OCI-LY3 (cell line): Measurements from ENCODE around the gene HMCN1.

Experiments used
- H2AFZ ChIP-seq: fragments of 200-600, 300-600 bp; shearing (Covaris generic); 2 replicates; pipeline ENCODE4 v1.6.0; 2014; ENCODE audit warnings: antibody characterized with exemption, low read depth, low read length
- H3K27ac ChIP-seq: fragments of 200-600, 300-600 bp; sonication (generic); 2 replicates; pipeline ENCODE4 v1.5.1; 2014; ENCODE audit warnings: mild to moderate bottlenecking, low read length, moderate library complexity, mixed read lengths
- H3K27me3 ChIP-seq: fragments of 200-600, 300-600 bp; sonication (generic); 2 replicates; pipeline ENCODE4 v1.6.1; 2014; ENCODE audit warnings: low read depth, low read length, mixed read lengths
- H3K36me3 ChIP-seq: fragments of 200-600, 300-600 bp; sonication (generic); replicated peaks from 2 replicates; pipeline ENCODE3; 2014; ENCODE audit warnings: low read depth, low read length, mixed read lengths
- H3K4me1 ChIP-seq: fragments of 300-600, 200-600 bp; sonication (generic); 2 replicates; pipeline ENCODE4 v1.6.1; 2014; ENCODE audit warnings: low read length, mixed read lengths
- H3K4me2 ChIP-seq: fragments of 200-600, 300-600 bp; sonication (generic); 2 replicates; pipeline ENCODE4 v1.6.1; 2014; ENCODE audit warnings: low read length, mixed read lengths
- H3K4me3 ChIP-seq: fragments of 300-600, 200-600 bp; sonication (generic); 2 replicates; pipeline ENCODE4 v1.5.1; 2014; ENCODE audit warnings: antibody characterized with exemption, mild to moderate bottlenecking, low read length, moderate library complexity
- H3K79me2 ChIP-seq: fragments of 300-600, 200-600 bp; shearing (Covaris generic); 2 replicates; pipeline ENCODE4 v1.6.1; 2014; ENCODE audit warnings: mild to moderate bottlenecking, low read length, mixed read lengths
- H3K9ac ChIP-seq: fragments of 300-600, 200-600 bp; shearing (Covaris generic); 2 replicates; pipeline ENCODE4 v1.6.0; 2014; ENCODE audit warnings: mild to moderate bottlenecking, low read length, moderate library complexity
- H3K9me3 ChIP-seq: fragments of 200-600, 300-600 bp; shearing (Covaris generic); 2 replicates; pipeline ENCODE4 v1.6.1; 2014; ENCODE audit warnings: low read length, mixed read lengths; ENCODE audit not compliant: insufficient read depth
- H4K20me1 ChIP-seq: fragments of 200-600, 300-600 bp; sonication (generic); 2 replicates; pipeline ENCODE4 v1.6.1; 2016; ENCODE audit warnings: low read length, mixed read lengths; ENCODE audit not compliant: insufficient read depth
- CTCF ChIP-seq: fragments of 200-600, 300-600 bp; sonication (generic); IDR thresholded peaks from 2 replicates; pipeline ENCODE4 v1.5.1; 2014; ENCODE audit warnings: antibody characterized with exemption, low read length, low read depth
- EZH2phosphoT487 ChIP-seq: fragments of 200-600 bp; shearing (Covaris generic); IDR thresholded peaks from 2 replicates; pipeline ENCODE4 v1.6.1; 2018; ENCODE audit warnings: antibody characterized with exemption, mixed run types, low read depth

HMCN1 gene

GRCh38 chr1:185701650-185702049, 32.5 kb upstream of the HMCN1 start:
- TF ChIP-seq CTCF = no peak
- TF ChIP-seq EZH2phosphoT487 = no peak
- H4K20me1 ChIP-seq = no peaks in the 10 kb centered on the region
- H3K4me1 ChIP-seq = peaks cover 12% of the 10 kb centered on the region
- H3K9me3 ChIP-seq = no peaks in the 10 kb centered on the region
- H3K36me3 ChIP-seq = no peaks in the 10 kb centered on the region
- no peak overlapping the region for H3K9ac ChIP-seq
- no peaks in the 10 kb centered on the region for H3K27me3 ChIP-seq
- no peak overlapping the region for H3K4me2 ChIP-seq
- no peak overlapping the region for H2AFZ ChIP-seq
- no peak overlapping the region for H3K27ac ChIP-seq
- H3K4me3 ChIP-seq = no peak overlapping the region
- no peaks in the 10 kb centered on the region for H3K79me2 ChIP-seq

DNA sequence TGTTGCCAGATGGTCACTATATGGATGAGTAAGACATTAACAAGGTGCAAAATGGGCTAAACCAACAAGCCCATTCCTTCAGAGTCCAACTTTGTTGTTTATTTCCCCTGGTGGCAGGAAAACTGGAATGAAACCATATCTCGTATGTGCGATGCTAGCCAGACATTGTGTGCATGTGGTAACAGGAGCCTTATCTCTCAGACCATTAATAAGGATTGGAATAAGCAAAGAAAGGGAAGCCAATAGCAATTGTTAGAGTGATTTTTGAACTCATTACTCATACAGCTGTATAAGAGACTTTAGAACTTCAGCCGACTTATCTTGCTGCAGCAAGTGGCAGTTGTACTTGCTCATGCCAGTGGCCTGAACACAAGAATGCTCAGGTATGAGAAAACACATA, 30.0 kb upstream of the HMCN1 start:
- Histone ChIP-seq H3K27ac (no peak overlapping the region), H3K4me2 (no peak overlapping the region), H3K27me3 (no peaks in the 10 kb centered on the region), H3K9me3 (no peaks in the 10 kb centered on the region), H3K36me3 (no peaks in the 10 kb centered on the region), H3K79me2 (no peaks in the 10 kb centered on the region), H3K9ac (no peak overlapping the region), H3K4me1 (peaks cover 12% of the 10 kb centered on the region), H2AFZ (no peak overlapping the region), H3K4me3 (no peak overlapping the region), H4K20me1 (no peaks in the 10 kb centered on the region)
- TF ChIP-seq EZH2phosphoT487 (no peak), CTCF (no peak)

GRCh38 chr1:185716095-185716494, 18.1 kb upstream of the HMCN1 start:
- no peaks in the 10 kb centered on the region for H3K79me2 ChIP-seq
- peaks cover 36% of the 10 kb centered on the region for H3K27me3 ChIP-seq
- H3K4me3 ChIP-seq = no peak overlapping the region
- H2AFZ ChIP-seq = no peak overlapping the region
- TF ChIP-seq EZH2phosphoT487 = no peak
- no peak for TF ChIP-seq CTCF
- no peaks in the 10 kb centered on the region for H3K9me3 ChIP-seq
- H3K9ac ChIP-seq = no peak overlapping the region
- H4K20me1 ChIP-seq = no peaks in the 10 kb centered on the region
- H3K36me3 ChIP-seq = no peaks in the 10 kb centered on the region
- H3K4me1 ChIP-seq = no peaks in the 10 kb centered on the region
- H3K27ac ChIP-seq = no peak overlapping the region
- H3K4me2 ChIP-seq = no peak overlapping the region

DNA sequence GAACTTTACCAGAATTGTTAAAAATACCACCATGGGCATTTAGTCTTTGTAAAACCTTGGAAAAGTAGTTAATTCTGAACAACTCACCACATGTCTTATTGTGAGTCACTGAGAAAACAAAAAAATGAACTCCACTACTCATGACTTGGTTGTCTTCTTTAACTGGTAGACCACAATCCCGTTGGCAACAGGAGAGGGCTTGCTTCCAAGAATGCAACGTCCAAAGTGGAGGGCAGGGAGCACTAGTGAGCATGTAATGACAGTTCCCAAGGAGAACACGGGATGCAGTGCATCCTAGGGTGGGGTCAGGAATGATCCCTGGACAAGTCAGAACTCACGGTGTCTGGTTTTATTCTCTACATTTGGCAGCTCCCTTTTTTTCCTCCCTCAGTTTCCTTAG, 15.2 kb upstream of the HMCN1 start:
- H3K9ac ChIP-seq = no peak overlapping the region
- no peaks in the 10 kb centered on the region for H4K20me1 ChIP-seq
- H2AFZ ChIP-seq = no peak overlapping the region
- H3K4me2 ChIP-seq = no peak overlapping the region
- H3K79me2 ChIP-seq = no peaks in the 10 kb centered on the region
- H3K36me3 ChIP-seq = no peaks in the 10 kb centered on the region
- H3K4me3 ChIP-seq = no peak overlapping the region
- peaks cover 36% of the 10 kb centered on the region for H3K27me3 ChIP-seq
- no peak for TF ChIP-seq CTCF
- no peak for TF ChIP-seq EZH2phosphoT487
- no peaks in the 10 kb centered on the region for H3K9me3 ChIP-seq
- no peak overlapping the region for H3K27ac ChIP-seq
- no peaks in the 10 kb centered on the region for H3K4me1 ChIP-seq
